Muscle of leg (tissue), 11 donors: Measurements from ENCODE around the gene TSC22D2. TPM values are rescaled to one million over a fixed set of nuclear protein-coding genes. Genes with fewer than 3 reads are reported as not detected.

Experiments used
- DNase-seq: peaks from one replicate; pipeline ENCODE4 v3.0.0; 2013
- H3K27ac ChIP-seq: one replicate; pipeline ENCODE4 v1.5.1; 2013; ENCODE audit warnings: mild to moderate bottlenecking, low read length, control low read depth
- H3K27me3 ChIP-seq: one replicate; pipeline ENCODE4 v1.6.1; 2013; ENCODE audit warnings: low read length; ENCODE audit not compliant: control insufficient read depth, insufficient read depth
- H3K36me3 ChIP-seq: one replicate; pipeline ENCODE4 v1.6.1; 2013; ENCODE audit warnings: low read length; ENCODE audit not compliant: control insufficient read depth, insufficient read depth
- H3K4me1 ChIP-seq: one replicate; pipeline ENCODE4 v1.6.1; 2013; ENCODE audit warnings: low read length; ENCODE audit not compliant: control insufficient read depth, insufficient read depth
- H3K4me3 ChIP-seq: one replicate; pipeline ENCODE4 v1.5.1; 2013; ENCODE audit warnings: low read length, control low read depth
- H3K9me3 ChIP-seq: replicated peaks from 2 replicates; pipeline ENCODE4 v1.6.1; 2013; ENCODE audit warnings: low read depth, low read length; ENCODE audit not compliant: control insufficient read depth
- WGBS: methylation state at CpG from one replicate; pipeline ENCODE4 v1.1.5; 2013; ENCODE audit warnings: missing lambda C conversion rate; ENCODE audit not compliant: insufficient coverage; 5-methylcytosine and 5-hydroxymethylcytosine counted together
- polyA plus RNA-seq, 8 donors: library from polyadenylated mRNA; unstranded; fragments of 120-200 nt; gene quantifications; one replicate each; pipeline versions ENCODE4 v1.2.1 to v1.2.3, GENCODE V29; 2013; ENCODE audit warnings: inconsistent platforms in 1 of 8, low replicate concordance in 1 of 8; ENCODE audit not compliant: insufficient read length in 8 of 8, insufficient read depth in 1 of 8
- total RNA-seq: library from RNA; stranded (reverse); fragments of 120-200 nt; gene quantifications from one replicate; pipeline ENCODE4 v1.2.4, GENCODE V29; 2013

Gene TSC22D2
- total and polyA plus RNA-seq, 9 donors = 16.2 to 69.5 (median 50.1) TPM

- H3K4me3 ChIP-seq = no peak overlapping the region
- no peaks in the 10 kb centered on the region for H3K9me3 ChIP-seq
- DNase-seq = no peak
- no peaks in the 10 kb centered on the region for H3K27me3 ChIP-seq
- no peaks in the 10 kb centered on the region for H3K4me1 ChIP-seq
- no CpG with 5 or more reads among the region's 4 CpGs for WGBS
- no peaks in the 10 kb centered on the region for H3K36me3 ChIP-seq
- no peak overlapping the region for H3K27ac ChIP-seq
Measured at GRCh38 chr3:150423761-150424160, 15.7 kb downstream of the TSC22D2 start.

GRCh38 chr3:150426292-150426691, 18.2 kb downstream of the TSC22D2 start:
- no peak overlapping the region for H3K27ac ChIP-seq
- no peak overlapping the region for H3K4me3 ChIP-seq
- no peaks in the 10 kb centered on the region for H3K9me3 ChIP-seq
- no peak for DNase-seq
- WGBS = 88% methylated on average over 1 of the region's 3 CpGs
- no peaks in the 10 kb centered on the region for H3K4me1 ChIP-seq
- H3K27me3 ChIP-seq = no peaks in the 10 kb centered on the region
- no peaks in the 10 kb centered on the region for H3K36me3 ChIP-seq

DNA sequence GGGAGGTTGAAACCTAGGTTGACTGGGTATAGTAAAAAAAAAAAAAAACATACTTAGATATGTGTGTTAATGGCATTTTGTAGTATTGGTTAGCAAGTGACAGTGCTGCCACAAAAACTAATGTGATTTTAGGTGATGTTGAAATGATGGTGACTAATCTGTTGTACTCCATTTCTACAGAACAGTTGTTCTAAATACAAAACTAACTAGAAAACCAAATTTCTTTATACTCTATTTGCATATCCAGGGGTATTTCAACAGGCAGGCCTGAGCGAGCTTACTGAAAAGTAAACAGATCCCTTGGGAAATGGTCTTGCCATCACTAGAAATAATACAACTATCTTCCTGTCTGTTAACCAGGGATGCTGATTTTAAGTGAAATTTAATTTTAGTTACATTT, 20.5 kb downstream of the TSC22D2 start:
- no CpG with 5 or more reads among the region's 1 CpG for WGBS
- H3K4me3 ChIP-seq = no peak overlapping the region
- H3K9me3 ChIP-seq = no peaks in the 10 kb centered on the region
- no peaks in the 10 kb centered on the region for H3K36me3 ChIP-seq
- H3K4me1 ChIP-seq = no peaks in the 10 kb centered on the region
- H3K27ac ChIP-seq = no peak overlapping the region
- H3K27me3 ChIP-seq = no peaks in the 10 kb centered on the region
- DNase-seq = no peak

- no CpG with 5 or more reads among the region's 2 CpGs for WGBS
- H3K27me3 ChIP-seq = no peaks in the 10 kb centered on the region
- no peak for DNase-seq
- no peak overlapping the region for H3K4me3 ChIP-seq
- no peaks in the 10 kb centered on the region for H3K36me3 ChIP-seq
- H3K27ac ChIP-seq = no peak overlapping the region
- H3K9me3 ChIP-seq = no peaks in the 10 kb centered on the region
- no peaks in the 10 kb centered on the region for H3K4me1 ChIP-seq
Measured at GRCh38 chr3:150429767-150430671, 21.9 kb downstream of the TSC22D2 start.

GRCh38 chr3:150433347-150433746, 25.2 kb downstream of the TSC22D2 start:
- H3K4me1 ChIP-seq = no peaks in the 10 kb centered on the region
- DNase-seq = no peak
- no CpG with 5 or more reads among the region's 5 CpGs for WGBS

GRCh38 chr3:150434234-150434633, 26.1 kb downstream of the TSC22D2 start:
- WGBS = 76% methylated on average over 3 of the region's 4 CpGs
- Histone ChIP-seq H3K4me3 (no peak overlapping the region), H3K27me3 (no peaks in the 10 kb centered on the region), H3K4me1 (no peaks in the 10 kb centered on the region), H3K9me3 (no peaks in the 10 kb centered on the region), H3K36me3 (no peaks in the 10 kb centered on the region), H3K27ac (no peak overlapping the region)
- no peak for DNase-seq

More at GRCh38 chr3:150433347-150433746, 25.2 kb downstream of the TSC22D2 start:
- no peak overlapping the region for H3K27ac ChIP-seq
- H3K4me3 ChIP-seq = no peak overlapping the region
- no peaks in the 10 kb centered on the region for H3K9me3 ChIP-seq
- H3K27me3 ChIP-seq = no peaks in the 10 kb centered on the region
- H3K36me3 ChIP-seq = no peaks in the 10 kb centered on the region

DNA sequence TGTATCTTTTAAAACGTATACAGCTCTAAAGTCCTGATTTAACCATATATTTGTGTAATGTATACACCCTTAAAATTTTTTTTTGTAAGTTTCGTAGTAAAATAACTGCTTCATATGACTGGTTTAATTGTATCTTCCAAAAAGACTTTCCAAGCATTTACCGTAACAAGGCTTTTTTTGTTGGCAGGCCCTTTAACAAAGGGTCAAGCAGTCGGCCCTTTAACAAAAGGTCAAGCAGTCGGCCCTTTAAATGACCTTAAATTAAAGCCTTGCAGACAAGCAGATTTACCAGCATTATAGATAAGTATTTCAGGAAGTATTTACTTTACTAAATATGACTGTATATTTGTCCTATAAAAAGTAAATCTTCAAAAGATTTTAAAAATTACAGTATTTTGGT, 28.1 kb downstream of the TSC22D2 start:
- no peaks in the 10 kb centered on the region for H3K9me3 ChIP-seq
- no peak for DNase-seq
- H3K27me3 ChIP-seq = no peaks in the 10 kb centered on the region
- no peaks in the 10 kb centered on the region for H3K36me3 ChIP-seq
- no peak overlapping the region for H3K27ac ChIP-seq
- H3K4me3 ChIP-seq = no peak overlapping the region
- no peaks in the 10 kb centered on the region for H3K4me1 ChIP-seq
- no CpG with 5 or more reads among the region's 5 CpGs for WGBS

DNA sequence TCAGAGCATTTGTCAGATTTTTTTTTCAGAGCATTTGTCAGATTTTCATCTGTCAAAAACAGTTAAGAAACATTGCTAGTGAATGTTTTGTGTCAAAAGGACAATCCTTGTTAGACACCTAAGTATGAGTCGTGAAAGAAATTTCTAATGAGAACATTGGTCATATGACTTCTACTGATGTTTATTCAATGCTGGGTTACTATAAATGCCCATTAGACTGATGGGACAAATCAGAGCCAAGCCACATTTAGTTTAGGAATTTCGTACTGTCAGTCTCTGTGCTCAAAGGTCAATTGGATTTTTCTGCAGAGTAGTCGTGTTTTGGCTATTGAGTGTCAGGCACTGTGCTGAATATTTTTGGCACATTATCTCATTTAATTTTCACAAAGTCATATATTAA, 31.6 kb downstream of the TSC22D2 start:
- Histone ChIP-seq H3K4me3 (no peak overlapping the region), H3K27ac (no peak overlapping the region), H3K4me1 (no peaks in the 10 kb centered on the region), H3K36me3 (peaks cover 6% of the 10 kb centered on the region), H3K9me3 (no peaks in the 10 kb centered on the region), H3K27me3 (no peaks in the 10 kb centered on the region)
- no peak for DNase-seq
- 100% methylated on average over 1 of the region's 3 CpGs for WGBS

- peaks cover 6% of the 10 kb centered on the region for H3K36me3 ChIP-seq
- DNase-seq = no peak
- no peaks in the 10 kb centered on the region for H3K4me1 ChIP-seq
- no peak overlapping the region for H3K27ac ChIP-seq
- WGBS = no CpG with 5 or more reads among the region's 2 CpGs
- H3K27me3 ChIP-seq = no peaks in the 10 kb centered on the region
- no peaks in the 10 kb centered on the region for H3K9me3 ChIP-seq
- no peak overlapping the region for H3K4me3 ChIP-seq
Measured at GRCh38 chr3:150443331-150443741, 35.2 kb downstream of the TSC22D2 start.

DNA sequence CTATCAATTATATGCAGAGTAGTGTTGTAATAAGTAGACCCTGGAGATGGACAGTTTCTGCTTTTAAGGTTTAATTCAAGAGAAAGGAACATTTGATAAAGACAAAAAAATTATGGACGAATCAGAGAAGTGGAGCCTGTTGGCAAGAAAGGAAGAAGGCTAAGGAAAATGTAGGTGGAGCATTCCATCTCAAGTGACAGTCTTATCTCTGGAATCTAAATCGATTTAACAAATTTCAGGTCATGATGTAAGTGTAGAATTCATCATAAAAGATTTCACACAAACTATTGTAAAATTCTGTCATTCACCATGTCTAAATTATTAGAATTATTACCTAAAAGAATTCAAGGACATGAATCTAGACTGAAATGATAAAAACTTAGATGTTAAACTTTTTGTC, 36.3 kb downstream of the TSC22D2 start:
- Histone ChIP-seq H3K4me3 (no peak overlapping the region), H3K9me3 (no peaks in the 10 kb centered on the region), H3K4me1 (no peaks in the 10 kb centered on the region), H3K27me3 (no peaks in the 10 kb centered on the region), H3K36me3 (peaks cover 6% of the 10 kb centered on the region), H3K27ac (no peak overlapping the region)
- WGBS = 57% methylated on average over 1 of the region's 2 CpGs
- no peak for DNase-seq
